SU-DHL-6 (cell line): ENCODE data around the gene GRIK4.

Source experiments
- H2AFZ ChIP-seq: fragments of 200-600 bp; sonication (generic); 2 replicates; pipeline ENCODE4 v1.6.1; 2014; ENCODE audit warnings: low read depth, mild to moderate bottlenecking, moderate library complexity, mixed read lengths, antibody characterized with exemption, low read length; ENCODE audit not compliant: severe bottlenecking
- H3F3A ChIP-seq: fragments of 200-600 bp; shearing (Covaris generic); 2 replicates; pipeline ENCODE4 v1.6.0; 2016; ENCODE audit warnings: antibody characterized with exemption, mild to moderate bottlenecking; ENCODE audit not compliant: insufficient read depth
- H3K27ac ChIP-seq: fragments of 200-600 bp; sonication (generic); 2 replicates; pipeline ENCODE4 v1.5.1; 2016; ENCODE audit warnings: low read depth, mild to moderate bottlenecking, low read length, moderate library complexity, mixed read lengths
- H3K27me3 ChIP-seq: fragments of 200-600 bp; sonication (generic), shearing (Covaris generic); 2 replicates; pipeline ENCODE4 v1.6.0; 2014; ENCODE audit warnings: mild to moderate bottlenecking, low read length
- H3K36me3 ChIP-seq: fragments of 200-600 bp; sonication (generic); 2 replicates; pipeline ENCODE4 v1.6.1; 2014; ENCODE audit warnings: mild to moderate bottlenecking, low read length, mixed read lengths
- H3K4me2 ChIP-seq: fragments of 300-600, 200-600 bp; shearing (Covaris generic), sonication (generic); 2 replicates; pipeline ENCODE4 v1.6.0; 2014; ENCODE audit warnings: low read length, low read depth, mild to moderate bottlenecking; ENCODE audit not compliant: poor library complexity, severe bottlenecking
- H3K4me3 ChIP-seq: fragments of 200-600 bp; sonication (generic); 2 replicates; pipeline ENCODE4 v1.5.1; 2014; ENCODE audit warnings: antibody characterized with exemption, low read length, mild to moderate bottlenecking, mixed read lengths; ENCODE audit not compliant: insufficient read depth, poor library complexity, severe bottlenecking
- H3K79me2 ChIP-seq: fragments of 200-600 bp; sonication (generic); 2 replicates; pipeline ENCODE4 v1.6.1; 2014; ENCODE audit warnings: mild to moderate bottlenecking, low read length, moderate library complexity; ENCODE audit not compliant: insufficient read depth
- H3K9ac ChIP-seq: fragments of 200-600 bp; sonication (generic); 2 replicates; pipeline ENCODE4 v1.7.0; 2014; ENCODE audit warnings: mild to moderate bottlenecking, low read length
- H3K9me2 ChIP-seq: fragments of 200-600 bp; sonication (generic); replicated peaks from 2 replicates; pipeline ENCODE4 v1.6.1; 2014; ENCODE audit warnings: low read length; ENCODE audit not compliant: insufficient read depth
- H3K9me3 ChIP-seq: fragments of 200-600 bp; sonication (generic); 2 replicates; pipeline ENCODE4 v1.6.1; 2014; ENCODE audit warnings: low read length, mixed read lengths; ENCODE audit not compliant: insufficient read depth
- H4K20me1 ChIP-seq: fragments of 200-600 bp; sonication (generic); 2 replicates; pipeline ENCODE4 v1.6.1; 2014; ENCODE audit warnings: low read depth, mild to moderate bottlenecking, antibody characterized with exemption, low read length, moderate library complexity, mixed read lengths
- EZH2phosphoT487 ChIP-seq: fragments of 200-600 bp; sonication (generic), shearing (Covaris generic); conservative IDR thresholded peaks from 2 replicates; pipeline ENCODE4 v1.6.1; 2018; ENCODE audit warnings: mild to moderate bottlenecking, antibody characterized with exemption, low read length, moderate library complexity, mixed read lengths
- TF ChIP-seq, protein P1 (sequence below): fragments of 200-600 bp; sonication (generic); IDR thresholded peaks from one replicate; pipeline ENCODE4 v1.5.1; 2017; ENCODE audit warnings: antibody characterized with exemption, mild to moderate bottlenecking, low read length, moderate library complexity; ENCODE audit not compliant: insufficient read depth, poor library complexity, severe bottlenecking

GRIK4 gene

GRCh38 chr11:120517801-120518291 lies 6.3 kb downstream of the GRIK4 start:
- Histone ChIP-seq H3K9ac (no peak overlapping the region), H3K4me3 (no peak overlapping the region), H4K20me1 (no peaks in the 10 kb centered on the region), H2AFZ (no peak overlapping the region), H3K79me2 (no peaks in the 10 kb centered on the region), H3K9me2 (no peaks in the 10 kb centered on the region), H3K36me3 (no peaks in the 10 kb centered on the region), H3K27me3 (no peaks in the 10 kb centered on the region), H3F3A (no peaks in the 10 kb centered on the region), H3K4me2 (no peak overlapping the region), H3K9me3 (no peaks in the 10 kb centered on the region), H3K27ac (no peak overlapping the region)
- TF ChIP-seq EZH2phosphoT487, result no peak
- TF ChIP-seq, protein P1, sequence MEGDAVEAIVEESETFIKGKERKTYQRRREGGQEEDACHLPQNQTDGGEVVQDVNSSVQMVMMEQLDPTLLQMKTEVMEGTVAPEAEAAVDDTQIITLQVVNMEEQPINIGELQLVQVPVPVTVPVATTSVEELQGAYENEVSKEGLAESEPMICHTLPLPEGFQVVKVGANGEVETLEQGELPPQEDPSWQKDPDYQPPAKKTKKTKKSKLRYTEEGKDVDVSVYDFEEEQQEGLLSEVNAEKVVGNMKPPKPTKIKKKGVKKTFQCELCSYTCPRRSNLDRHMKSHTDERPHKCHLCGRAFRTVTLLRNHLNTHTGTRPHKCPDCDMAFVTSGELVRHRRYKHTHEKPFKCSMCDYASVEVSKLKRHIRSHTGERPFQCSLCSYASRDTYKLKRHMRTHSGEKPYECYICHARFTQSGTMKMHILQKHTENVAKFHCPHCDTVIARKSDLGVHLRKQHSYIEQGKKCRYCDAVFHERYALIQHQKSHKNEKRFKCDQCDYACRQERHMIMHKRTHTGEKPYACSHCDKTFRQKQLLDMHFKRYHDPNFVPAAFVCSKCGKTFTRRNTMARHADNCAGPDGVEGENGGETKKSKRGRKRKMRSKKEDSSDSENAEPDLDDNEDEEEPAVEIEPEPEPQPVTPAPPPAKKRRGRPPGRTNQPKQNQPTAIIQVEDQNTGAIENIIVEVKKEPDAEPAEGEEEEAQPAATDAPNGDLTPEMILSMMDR, result no peak

GRCh38 chr11:120518356-120518755 lies 6.8 kb downstream of the GRIK4 start:
- no peaks in the 10 kb centered on the region for H3K79me2 ChIP-seq
- no peaks in the 10 kb centered on the region for H3K9me3 ChIP-seq
- no peaks in the 10 kb centered on the region for H3F3A ChIP-seq
- H3K36me3 ChIP-seq, result no peaks in the 10 kb centered on the region
- no peak overlapping the region for H3K4me2 ChIP-seq
- H3K27me3 ChIP-seq, result no peaks in the 10 kb centered on the region
- H3K27ac ChIP-seq, result no peak overlapping the region
- no peaks in the 10 kb centered on the region for H3K9me2 ChIP-seq
- H4K20me1 ChIP-seq, result no peaks in the 10 kb centered on the region
- TF ChIP-seq EZH2phosphoT487, result no peak
- TF ChIP-seq, protein P1, result no peak
- H3K4me3 ChIP-seq, result no peak overlapping the region
- H3K9ac ChIP-seq, result no peak overlapping the region
- no peak overlapping the region for H2AFZ ChIP-seq

GRCh38 chr11:120519474-120519873 lies 7.9 kb downstream of the GRIK4 start:
- H3K9me3 ChIP-seq, result no peaks in the 10 kb centered on the region
- no peaks in the 10 kb centered on the region for H3K79me2 ChIP-seq
- H3K27me3 ChIP-seq, result no peaks in the 10 kb centered on the region
- no peak overlapping the region for H3K4me2 ChIP-seq
- H3K4me3 ChIP-seq, result no peak overlapping the region
- H4K20me1 ChIP-seq, result no peaks in the 10 kb centered on the region
- no peak overlapping the region for H3K27ac ChIP-seq
- no peaks in the 10 kb centered on the region for H3K36me3 ChIP-seq
- TF ChIP-seq, protein P1, result no peak
- no peak overlapping the region for H3K9ac ChIP-seq
- no peak overlapping the region for H2AFZ ChIP-seq
- no peaks in the 10 kb centered on the region for H3F3A ChIP-seq
- H3K9me2 ChIP-seq, result no peaks in the 10 kb centered on the region
